Vagina (tissue), 2 donors: ENCODE measurements around the gene LDLRAD3. TPM values are rescaled to one million over a fixed set of nuclear protein-coding genes. Genes with fewer than 3 reads are reported as not detected.
A peak's percentile ranks its signal among the peaks of the same experiment; 100 is the strongest.

Experiments used
- DNase-seq, 2 donors: peaks; one replicate each; pipeline ENCODE4 v3.0.0-alpha.2; 2017; ENCODE audit errors: extremely low spot score in 2 of 2
- H3K27ac ChIP-seq: fragments of 200-600 bp; sonication (generic); one replicate; pipeline ENCODE4 v1.5.1; 2019
- H3K27me3 ChIP-seq: fragments of 200-600 bp; sonication (generic); one replicate; pipeline ENCODE4 v1.5.1; 2019
- H3K36me3 ChIP-seq, 2 donors: fragments of 200-600 bp; sonication (generic); one replicate each; pipeline ENCODE4 v1.5.1; 2017 to 2019
- H3K4me1 ChIP-seq: fragments of 200-600 bp; sonication (generic); one replicate; pipeline ENCODE4 v1.5.1; 2019
- H3K4me3 ChIP-seq, 2 donors: fragments of 200-600 bp; sonication (generic); 1 replicate in 1 of 2; 2 replicates in 1 of 2; pipeline ENCODE4 v1.5.1; 2016 to 2019
- H3K9me3 ChIP-seq: fragments of 200-600 bp; sonication (generic); one replicate; pipeline ENCODE4 v1.5.1; 2019
- POLR2A ChIP-seq, 2 donors: fragments of 450-650 bp; IDR thresholded peaks; one replicate each; pipeline ENCODE4 v1.6.1; 2017; ENCODE audit warnings: antibody characterized with exemption in 2 of 2, mild to moderate bottlenecking in 2 of 2, moderate library complexity in 2 of 2
- POLR2AphosphoS5 ChIP-seq, 2 donors: sonication (generic); formaldehyde crosslinking; IDR thresholded peaks; one replicate each; pipeline ENCODE4 v1.9.0; 2017; ENCODE audit warnings: antibody characterized with exemption in 2 of 2, mild to moderate bottlenecking in 2 of 2, low read depth in 1 of 2; ENCODE audit not compliant: insufficient read depth in 1 of 2
- intact Hi-C: fragments of 100-400 bp; cut with DNase I; formaldehyde crosslinking; loops from one replicate; pipeline ENCODE4 v1.15.1; 2023
- total RNA-seq: library from RNA; depleted of rRNA; stranded (reverse); fragments of >200 nt; gene quantifications from one replicate; pipeline ENCODE4 v1.2.3, GENCODE V29; 2016
- TF ChIP-seq, protein P1 (sequence below), 3 experiments: fragments of 450-650 bp in 2 of 3; fragments of 200-600 bp in 1 of 3; sonication (generic) in 1 of 3; IDR thresholded peaks; one replicate each; pipeline ENCODE4 v1.5.1; 2017 to 2019; ENCODE audit warnings: antibody characterized with exemption in 3 of 3, mild to moderate bottlenecking in 2 of 3, moderate library complexity in 2 of 3

Gene LDLRAD3
- total RNA-seq, 1 donor from 2014 or later: 34.4 TPM

- intact Hi-C loops: loop anchor here (5.0 to 10.0 kb wide), 2 partner anchors 446 to 644 kb away; partner anchors contain the start of gene FJX1
- Histone ChIP-seq H3K4me1 (no peaks in the 10 kb centered on the region), H3K27ac (no peak overlapping the region), H3K27me3 (no peaks in the 10 kb centered on the region), H3K9me3 (no peaks in the 10 kb centered on the region), H3K36me3 (no peaks in the 10 kb centered on the region), H3K4me3 (no peak overlapping the region)
- no peak for DNase-seq
- TF ChIP-seq POLR2A (IDR thresholded peaks at IDR 0.05) (no peak), POLR2AphosphoS5 (IDR thresholded peaks at IDR 0.05; ENCODE audit: insufficient read depth in 1 of 2, low read depth in 1 of 2) (no peak)
- TF ChIP-seq, protein P1, sequence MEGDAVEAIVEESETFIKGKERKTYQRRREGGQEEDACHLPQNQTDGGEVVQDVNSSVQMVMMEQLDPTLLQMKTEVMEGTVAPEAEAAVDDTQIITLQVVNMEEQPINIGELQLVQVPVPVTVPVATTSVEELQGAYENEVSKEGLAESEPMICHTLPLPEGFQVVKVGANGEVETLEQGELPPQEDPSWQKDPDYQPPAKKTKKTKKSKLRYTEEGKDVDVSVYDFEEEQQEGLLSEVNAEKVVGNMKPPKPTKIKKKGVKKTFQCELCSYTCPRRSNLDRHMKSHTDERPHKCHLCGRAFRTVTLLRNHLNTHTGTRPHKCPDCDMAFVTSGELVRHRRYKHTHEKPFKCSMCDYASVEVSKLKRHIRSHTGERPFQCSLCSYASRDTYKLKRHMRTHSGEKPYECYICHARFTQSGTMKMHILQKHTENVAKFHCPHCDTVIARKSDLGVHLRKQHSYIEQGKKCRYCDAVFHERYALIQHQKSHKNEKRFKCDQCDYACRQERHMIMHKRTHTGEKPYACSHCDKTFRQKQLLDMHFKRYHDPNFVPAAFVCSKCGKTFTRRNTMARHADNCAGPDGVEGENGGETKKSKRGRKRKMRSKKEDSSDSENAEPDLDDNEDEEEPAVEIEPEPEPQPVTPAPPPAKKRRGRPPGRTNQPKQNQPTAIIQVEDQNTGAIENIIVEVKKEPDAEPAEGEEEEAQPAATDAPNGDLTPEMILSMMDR (IDR thresholded peaks at IDR 0.05): no peak
These were observed 317.2 kb downstream of the LDLRAD3 start for GRCh38 chr11:36261094-36261493.

DNA sequence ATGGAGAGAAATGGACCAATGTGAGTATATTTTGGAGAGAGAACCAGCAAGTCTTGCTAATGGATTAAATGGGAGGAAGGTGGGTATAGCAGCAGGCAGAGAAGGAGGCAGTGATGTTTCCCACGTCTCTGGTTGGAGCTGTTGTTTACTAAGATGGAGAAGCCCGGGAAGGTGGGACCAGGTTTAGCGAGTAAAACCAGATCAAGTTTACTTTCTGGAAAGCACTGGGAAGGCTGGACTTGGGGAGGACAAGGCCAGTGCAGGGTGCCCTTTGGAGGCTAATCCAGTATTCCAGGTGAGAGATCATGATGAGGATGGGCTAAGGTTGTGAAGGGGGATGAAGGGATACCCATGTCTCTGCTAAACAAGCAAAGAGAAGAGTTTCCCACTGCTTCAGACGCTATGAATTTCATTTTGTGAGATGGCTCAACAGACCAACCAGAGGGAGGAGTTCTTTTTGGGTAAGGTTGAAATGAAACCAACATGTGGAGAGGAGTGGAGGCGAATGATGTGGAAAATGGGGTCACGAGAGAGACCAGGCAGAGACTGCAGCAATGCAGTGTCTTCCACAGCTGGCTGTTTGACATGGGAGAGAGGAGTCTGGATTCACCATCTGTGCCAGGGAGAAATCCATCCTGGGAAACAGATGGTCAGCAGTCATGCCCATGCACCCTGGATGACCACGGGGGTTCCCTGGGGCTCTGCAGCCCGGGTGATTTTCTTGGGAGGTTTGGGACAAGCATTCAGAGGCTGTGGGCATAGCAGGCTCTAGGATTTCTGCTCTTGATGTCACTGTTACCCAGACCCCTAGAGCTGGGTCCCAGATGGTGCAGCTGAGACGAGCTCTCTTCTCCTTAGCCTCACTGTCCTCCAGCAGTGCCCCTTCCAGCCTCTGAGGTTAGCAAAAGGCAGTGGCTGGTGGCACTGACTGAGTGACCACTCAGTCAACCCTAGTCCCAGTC is 320.4 kb downstream of the LDLRAD3 start:
- H3K4me3 ChIP-seq: no peak overlapping the region
- H3K27ac ChIP-seq: no peak overlapping the region
- DNase-seq: no peak
- intact Hi-C loops: loop anchor here (5.0 to 10.0 kb wide), 2 partner anchors 449 to 647 kb away; partner anchors contain the start of gene FJX1
- H3K9me3 ChIP-seq: no peaks in the 10 kb centered on the region
- TF ChIP-seq, protein P1 (IDR thresholded peaks at IDR 0.05): no peak
- TF ChIP-seq POLR2AphosphoS5 (IDR thresholded peaks at IDR 0.05; ENCODE audit: insufficient read depth in 1 of 2, low read depth in 1 of 2): no peak
- no peak for TF ChIP-seq POLR2A (IDR thresholded peaks at IDR 0.05)
- no peaks in the 10 kb centered on the region for H3K27me3 ChIP-seq
- no peaks in the 10 kb centered on the region for H3K36me3 ChIP-seq
- no peaks in the 10 kb centered on the region for H3K4me1 ChIP-seq

- no peaks in the 10 kb centered on the region for H3K4me1 ChIP-seq
- no peaks in the 10 kb centered on the region for H3K9me3 ChIP-seq
These were observed 321.1 kb downstream of the LDLRAD3 start for GRCh38 chr11:36264973-36265344.

DNA sequence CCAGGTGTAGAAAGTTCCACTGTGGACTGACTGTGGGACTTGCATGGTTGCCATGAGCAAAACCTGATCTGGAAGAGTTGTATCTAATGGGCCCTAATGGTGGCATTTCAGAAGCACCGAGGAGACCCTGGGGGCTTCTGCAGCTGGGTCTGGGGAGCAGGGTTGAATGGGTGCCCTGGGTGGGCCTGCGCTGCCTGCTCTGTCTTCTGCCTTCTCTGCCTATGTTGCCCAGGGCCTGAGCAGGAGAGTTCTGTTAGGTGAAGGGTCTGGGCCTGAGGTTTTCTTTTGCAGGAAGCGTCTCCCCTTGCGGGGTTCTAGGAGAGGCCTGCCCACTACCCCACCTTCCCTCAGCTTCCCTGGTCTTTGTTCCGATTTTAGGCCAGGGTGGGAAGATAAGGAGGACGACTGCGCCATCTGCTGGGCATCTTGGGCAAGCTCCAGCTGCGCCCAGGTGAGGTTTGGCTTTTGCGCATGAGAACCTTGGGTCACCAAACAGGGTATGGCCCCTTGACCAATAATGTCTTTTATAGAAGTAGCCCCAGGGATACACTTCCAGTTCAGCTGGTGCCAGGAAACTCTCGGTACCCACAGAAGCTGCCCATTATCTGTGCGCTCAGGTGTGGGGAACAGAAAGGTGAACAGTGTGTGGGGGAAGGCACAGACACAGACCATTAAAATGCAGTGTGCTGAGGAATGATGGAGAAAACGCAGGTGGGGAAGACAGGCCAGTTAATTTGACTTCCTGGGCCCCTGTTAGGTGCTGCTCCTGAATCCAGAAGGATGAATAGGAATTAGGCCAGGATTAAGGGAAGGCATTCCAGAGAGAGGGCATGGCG is 322.1 kb downstream of the LDLRAD3 start:
- Histone ChIP-seq H3K27ac (no peak overlapping the region), H3K9me3 (no peaks in the 10 kb centered on the region), H3K27me3 (no peaks in the 10 kb centered on the region), H3K36me3 (peaks cover 0 to 6% of the 10 kb centered on the region in 2 donors), H3K4me3 (no peak overlapping the region), H3K4me1 (no peaks in the 10 kb centered on the region)
- intact Hi-C loops: loop anchor here (10.0 kb wide), 1 partner anchor 451 kb away; no protein-coding TSS in a partner anchor
- DNase-seq: no peak
- TF ChIP-seq POLR2A (IDR thresholded peaks at IDR 0.05) (no peak), POLR2AphosphoS5 (IDR thresholded peaks at IDR 0.05; ENCODE audit: insufficient read depth in 1 of 2, low read depth in 1 of 2) (no peak)
- TF ChIP-seq, protein P1 (IDR thresholded peaks at IDR 0.05): peak; percentile 25 to 82 (median 81)

More at GRCh38 chr11:36264973-36265344, 321.1 kb downstream of the LDLRAD3 start:
- no peak for DNase-seq
- H3K4me3 ChIP-seq: no peak overlapping the region
- TF ChIP-seq, protein P1 (IDR thresholded peaks at IDR 0.05): no peak
- TF ChIP-seq POLR2A (IDR thresholded peaks at IDR 0.05) (no peak), POLR2AphosphoS5 (IDR thresholded peaks at IDR 0.05; ENCODE audit: insufficient read depth in 1 of 2, low read depth in 1 of 2) (no peak)
- H3K36me3 ChIP-seq: no peaks in the 10 kb centered on the region
- no peak overlapping the region for H3K27ac ChIP-seq
- no peaks in the 10 kb centered on the region for H3K27me3 ChIP-seq
- intact Hi-C loops: loop anchor here (5.0 to 10.0 kb wide), 2 partner anchors 450 to 648 kb away; partner anchors contain the start of gene FJX1
